Iris pigment epithelial cell (primary cell): ENCODE data around the gene CDCP1.

ENCODE experiments used
- DNase-seq: peaks from one replicate; pipeline ENCODE4 v3.0.0-alpha.2; 2011; ENCODE audit warnings: low read depth

CDCP1 gene

GRCh38 chr3:45139372-45140140 lies 6.6 kb downstream of the CDCP1 start:
- DNase-seq, result no peak

GRCh38 chr3:45137656-45138181 lies 8.5 kb downstream of the CDCP1 start:
- DNase-seq, result no peak

DNA sequence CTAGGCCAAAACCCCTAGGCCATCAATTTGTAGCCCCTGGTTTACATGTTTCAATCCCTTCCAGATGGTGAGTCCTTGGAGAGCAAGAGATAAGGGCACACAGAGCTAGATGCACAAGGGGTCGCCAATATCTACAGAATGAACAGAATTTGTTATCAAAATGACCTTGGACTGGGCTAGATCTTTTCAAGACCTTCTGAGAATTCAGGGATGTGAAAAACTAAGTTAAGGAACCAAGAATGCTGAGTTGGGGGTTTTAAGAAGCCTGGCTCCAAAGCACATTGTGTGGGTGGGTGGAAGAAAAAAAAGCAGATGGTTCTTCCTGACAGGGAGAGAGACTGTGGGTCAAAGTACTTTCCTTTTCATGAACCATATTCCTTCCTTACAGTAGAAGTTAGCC lies 10.2 kb downstream of the CDCP1 start:
- no peak for DNase-seq

- peak; percentile 57 for DNase-seq
These were observed 11.2 kb downstream of the CDCP1 start for GRCh38 chr3:45134758-45135521.

GRCh38 chr3:45132568-45133211 lies 13.5 kb downstream of the CDCP1 start:
- no peak for DNase-seq

DNA sequence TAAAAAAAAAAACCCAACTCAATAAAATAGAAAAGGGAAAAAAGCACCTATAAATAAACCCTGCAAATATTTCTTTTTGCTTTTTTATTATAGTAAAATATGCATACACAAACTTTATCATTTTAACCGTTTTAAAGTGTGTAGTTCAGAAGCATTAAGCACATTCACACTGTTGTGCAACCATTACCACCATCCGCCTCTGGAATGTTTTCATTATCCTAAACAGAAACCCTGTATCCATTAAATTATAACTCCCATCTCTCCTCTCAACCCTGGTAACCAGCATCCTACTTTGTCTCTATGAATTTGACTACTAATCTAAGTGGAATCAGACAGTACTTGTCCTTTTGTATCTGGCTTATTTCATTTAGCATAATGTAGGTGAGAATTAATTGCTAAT lies 15.0 kb downstream of the CDCP1 start:
- peak; percentile 51 for DNase-seq

- no peak for DNase-seq
These were observed 15.7 kb downstream of the CDCP1 start for GRCh38 chr3:45130476-45130875.

DNA sequence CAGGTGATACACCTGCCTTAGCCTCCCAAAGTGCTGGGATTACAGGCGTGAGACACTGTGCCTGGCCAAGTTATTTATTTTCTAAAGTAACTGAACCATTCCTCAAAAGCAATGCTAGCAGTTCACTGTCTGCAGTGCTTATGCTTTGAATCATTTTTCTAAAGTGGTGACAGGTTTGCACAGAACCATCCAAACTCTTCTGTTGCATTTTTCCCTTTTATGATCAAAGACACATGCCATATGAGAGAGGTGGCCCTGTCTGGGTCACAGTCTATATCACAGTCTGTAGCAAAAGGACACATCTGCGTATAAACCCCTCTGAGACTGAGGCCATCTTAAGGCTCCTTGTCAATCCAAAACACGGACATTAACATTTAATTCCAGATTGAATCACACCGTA lies 17.2 kb downstream of the CDCP1 start:
- no peak for DNase-seq

- no peak for DNase-seq
These were observed 18.9 kb downstream of the CDCP1 start for GRCh38 chr3:45127130-45127822.

GRCh38 chr3:45126730-45127129 lies 19.4 kb downstream of the CDCP1 start:
- no peak for DNase-seq

DNA sequence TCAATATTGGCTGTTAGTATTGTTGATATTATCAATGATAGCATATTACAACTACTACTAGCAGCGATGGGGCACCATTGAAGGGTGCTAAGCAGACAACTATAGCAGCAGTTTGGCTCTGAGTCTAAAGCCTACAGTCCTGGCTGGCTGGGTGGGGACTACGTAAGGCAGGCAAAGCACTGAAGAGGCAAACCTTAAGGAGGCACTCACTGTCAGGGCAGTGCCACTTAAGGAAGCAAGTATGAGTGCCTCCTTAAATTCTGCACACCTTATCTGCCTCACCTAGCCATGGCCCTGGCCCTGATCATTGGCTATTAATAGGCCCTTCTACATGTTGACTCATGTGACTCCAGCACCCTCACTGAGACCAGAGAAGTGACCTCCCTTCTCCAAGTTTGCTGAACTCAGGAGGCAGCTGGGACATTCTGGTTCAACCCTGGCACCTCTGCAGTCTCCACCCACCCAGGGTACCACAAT lies 20.6 kb downstream of the CDCP1 start:
- no peak for DNase-seq

- DNase-seq, result no peak
These were observed 21.2 kb downstream of the CDCP1 start for GRCh38 chr3:45124956-45125355.

- peak; percentile 57 for DNase-seq
These were observed 21.8 kb downstream of the CDCP1 start for GRCh38 chr3:45124352-45124751.

- peak; percentile 77 for DNase-seq
These were observed 22.5 kb downstream of the CDCP1 start for GRCh38 chr3:45123581-45124269.

GRCh38 chr3:45123030-45123429 lies 23.1 kb downstream of the CDCP1 start:
- peak; percentile 92 for DNase-seq

DNA sequence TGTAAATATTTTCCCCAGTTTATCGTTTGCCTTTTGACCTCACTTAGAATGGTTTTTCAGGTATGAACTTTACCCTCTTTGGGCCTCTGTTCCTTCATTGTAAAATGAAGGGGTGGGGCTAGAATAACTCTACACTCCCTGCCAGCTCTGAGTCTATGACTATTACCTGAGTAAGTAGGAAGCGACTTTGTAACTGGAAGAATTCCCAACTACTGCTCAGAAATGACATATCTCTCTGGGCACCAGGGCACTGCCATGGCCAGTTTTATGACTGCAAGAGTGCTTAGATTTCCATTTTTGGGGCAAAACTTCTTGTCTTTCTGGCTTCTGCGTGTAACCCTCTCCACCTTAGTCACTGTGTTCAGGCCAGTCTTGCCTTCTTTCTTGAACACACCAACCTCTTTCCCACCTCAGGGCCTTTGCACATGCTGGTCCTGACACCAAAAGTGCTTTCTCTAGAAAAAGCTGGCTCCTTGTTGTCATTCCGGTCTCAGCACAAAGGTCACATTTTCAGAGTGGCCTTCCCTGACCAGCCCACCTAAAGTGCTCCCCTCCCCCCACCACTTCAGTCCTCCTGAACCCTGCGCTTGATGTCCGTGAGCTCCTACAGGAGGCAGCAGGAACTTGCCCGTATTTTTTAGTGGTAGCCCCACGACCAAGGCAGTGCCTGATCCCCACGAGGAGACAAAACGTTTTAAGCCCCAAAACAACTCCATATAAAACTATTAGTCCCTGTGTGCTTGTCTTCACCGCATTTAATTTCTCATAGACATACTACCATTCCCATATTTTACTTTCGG lies 25.6 kb downstream of the CDCP1 start:
- DNase-seq, result no peak

DNA sequence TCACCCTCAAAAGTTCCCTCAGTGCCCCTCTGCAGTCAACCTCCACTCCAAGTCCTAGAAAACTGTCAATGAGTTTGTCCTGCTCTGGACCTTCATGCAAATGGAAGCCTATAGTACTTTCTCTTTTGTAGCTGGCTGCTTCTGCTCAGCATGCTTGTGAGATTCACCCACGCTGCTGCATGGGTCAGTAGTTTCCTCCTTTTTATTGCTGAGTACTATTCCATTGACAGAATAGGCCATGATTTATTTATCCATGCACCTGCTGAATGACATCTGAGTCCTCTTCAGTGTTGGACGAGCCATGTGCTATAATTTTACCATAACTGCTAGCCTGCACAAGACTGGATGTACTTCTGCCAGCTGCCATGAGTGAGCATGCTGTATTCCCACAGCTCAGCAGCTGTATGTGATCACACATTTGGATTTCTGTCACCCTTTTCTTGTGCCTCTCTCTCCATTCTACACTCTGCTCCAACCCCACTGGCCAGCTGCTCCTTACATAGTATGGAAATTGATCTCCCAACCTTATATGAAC lies 26.3 kb downstream of the CDCP1 start:
- no peak for DNase-seq

- DNase-seq, result no peak
These were observed 26.8 kb downstream of the CDCP1 start for GRCh38 chr3:45119376-45119775.

- DNase-seq, result no peak
These were observed 27.5 kb downstream of the CDCP1 start for GRCh38 chr3:45118615-45119071.

- no peak for DNase-seq
These were observed 29.8 kb downstream of the CDCP1 start for GRCh38 chr3:45116350-45116749.
